HG03025 (cell line): ENCODE measurements around the gene CCIN.
"Not testable (repeated sequence)": the region's sequence is repeated elsewhere in the genome, so short reads cannot be mapped to it uniquely, and the experiment has no call there.

Experiments used
- ATAC-seq: cut with Tn5 transposase; IDR thresholded peaks from one replicate; pipeline ENCODE4 v1.9.1; 2021; ENCODE audit warnings: mild to moderate bottlenecking, moderate library complexity; ENCODE audit not compliant: unreplicated experiment, low FRiP score

CCIN gene

DNA sequence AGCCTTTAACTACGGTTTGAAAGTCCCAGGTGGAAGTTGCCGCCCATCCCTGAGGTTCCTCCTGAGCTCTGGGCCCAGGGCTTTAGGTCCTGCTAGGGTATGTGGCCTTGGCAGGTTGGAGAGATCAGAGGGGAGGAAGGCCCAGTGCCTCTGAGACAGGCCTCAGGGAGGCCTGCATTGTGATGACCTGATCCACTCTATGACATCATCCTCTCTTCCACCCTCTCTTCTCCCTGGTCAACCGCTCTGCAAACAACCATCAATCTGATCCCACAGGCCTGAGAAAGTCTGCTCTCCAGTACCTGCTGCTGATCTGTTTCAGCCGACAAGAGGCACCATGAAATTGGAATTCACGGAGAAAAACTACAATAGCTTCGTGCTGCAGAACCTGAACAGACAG lies at the start of gene CCIN:
Gene CCIN (plus strand): TSS at position 223 of the 400 bp plus-strand sequence. CDS start 115 bp downstream, at position 338.
- no peak for ATAC-seq

- no peak for ATAC-seq
Measured at GRCh38 chr9:36119476-36119875, 49.7 kb upstream of the CCIN start.

DNA sequence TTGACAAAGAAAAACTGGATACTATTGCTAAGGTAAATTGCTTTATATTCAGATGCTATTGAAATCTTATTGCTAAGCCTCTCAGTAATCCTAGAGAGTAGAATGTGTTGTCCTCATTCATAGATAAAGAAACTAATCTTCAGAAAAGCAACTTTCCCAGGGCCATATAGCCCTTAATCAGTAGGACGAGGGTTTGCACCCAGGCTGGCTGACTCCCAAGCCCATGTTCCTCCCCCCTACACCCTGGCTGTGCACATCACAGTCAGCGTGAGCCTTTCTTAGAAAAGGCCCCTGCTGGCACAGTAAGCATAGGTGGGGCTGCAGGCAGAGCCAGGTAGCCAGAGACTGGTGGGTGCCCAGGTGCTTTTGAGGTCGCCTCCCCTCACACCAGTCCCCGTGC lies 48.5 kb upstream of the CCIN start:
- ATAC-seq, result no peak

DNA sequence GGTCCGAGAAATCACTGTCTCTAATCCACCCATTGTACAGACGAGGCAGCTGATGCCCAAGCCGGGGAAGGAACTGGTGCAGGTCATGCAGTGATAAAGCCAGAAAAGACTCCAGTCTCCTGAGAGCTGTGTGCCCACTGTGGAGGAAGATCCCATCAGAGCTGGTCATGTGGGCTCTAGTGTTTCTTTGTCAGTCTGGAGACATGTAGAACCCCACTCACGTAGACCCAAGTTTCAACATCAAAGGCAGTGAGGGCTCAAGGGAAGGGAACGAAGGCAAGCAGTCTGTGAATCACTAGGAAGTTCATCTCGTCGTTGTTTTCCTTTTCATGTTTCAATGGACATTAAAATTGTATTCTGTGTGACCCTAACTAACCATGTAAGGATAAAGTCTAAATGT lies 47.2 kb upstream of the CCIN start:
- no peak for ATAC-seq

DNA sequence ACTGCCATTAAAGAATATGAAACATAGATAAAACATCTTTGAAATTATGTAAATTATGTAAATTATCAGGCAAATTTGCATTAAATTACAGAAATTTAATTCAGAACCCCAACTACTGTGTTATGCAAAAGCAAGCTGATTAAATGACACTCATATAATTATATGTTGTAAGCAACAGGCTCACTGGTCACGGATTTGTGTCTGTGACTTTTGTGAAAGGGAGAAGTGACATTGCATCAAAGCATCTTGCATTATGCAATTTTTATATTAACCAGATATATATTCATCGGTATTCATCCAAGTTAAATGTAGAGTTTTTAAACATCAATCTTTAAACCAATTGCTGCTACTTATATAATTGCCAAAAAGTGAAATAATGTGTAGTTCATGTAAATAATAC lies 45.7 kb upstream of the CCIN start:
- ATAC-seq, result no peak

GRCh38 chr9:36125062-36125855 lies 43.9 kb upstream of the CCIN start:
- no peak for ATAC-seq

- ATAC-seq, result no peak
Measured at GRCh38 chr9:36126016-36126730, 43.0 kb upstream of the CCIN start.

- ATAC-seq, result no peak
Measured at GRCh38 chr9:36127652-36128244, 41.4 kb upstream of the CCIN start.

DNA sequence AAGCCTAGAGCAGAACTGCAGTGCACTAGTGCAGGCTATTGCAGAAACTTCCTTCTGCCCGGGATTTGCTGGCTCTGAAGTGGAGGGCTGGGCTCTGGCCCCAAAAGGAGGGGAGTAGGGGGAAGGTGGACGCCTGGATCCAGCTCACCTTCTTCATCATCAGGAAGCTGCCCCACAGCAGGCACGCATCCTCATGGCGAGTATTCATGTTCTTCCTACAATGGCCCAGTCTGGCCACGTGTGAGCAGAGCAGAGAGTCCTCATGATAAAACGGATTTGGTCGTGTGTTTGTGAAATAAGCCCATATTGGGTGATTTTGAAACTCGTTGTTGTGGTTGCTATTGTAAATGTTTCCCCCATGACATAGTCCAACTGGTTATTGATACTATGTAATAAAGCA lies 40.8 kb upstream of the CCIN start:
- ATAC-seq, result no peak

DNA sequence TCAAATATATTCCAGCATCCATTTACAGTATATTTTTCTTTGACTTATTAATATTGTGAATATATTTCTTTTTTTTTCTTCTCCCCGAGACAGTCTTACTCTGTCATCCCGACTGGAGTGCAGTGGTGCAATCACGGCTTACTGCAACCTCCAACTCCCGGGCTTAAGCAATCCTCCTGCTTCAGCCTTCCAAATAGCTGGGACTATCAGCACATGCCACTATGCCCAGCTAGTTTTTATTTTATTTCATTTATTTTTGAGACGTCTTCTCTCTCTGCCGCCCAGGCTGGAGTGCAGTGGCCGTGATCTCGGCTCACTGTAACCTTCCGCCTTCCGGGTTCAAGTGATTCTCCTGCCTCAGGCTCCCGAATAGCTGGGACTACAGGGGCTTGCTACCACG lies 40.0 kb upstream of the CCIN start:
- no peak for ATAC-seq

GRCh38 chr9:36131666-36132065 lies 37.5 kb upstream of the CCIN start:
- ATAC-seq, result not testable (repeated sequence)

DNA sequence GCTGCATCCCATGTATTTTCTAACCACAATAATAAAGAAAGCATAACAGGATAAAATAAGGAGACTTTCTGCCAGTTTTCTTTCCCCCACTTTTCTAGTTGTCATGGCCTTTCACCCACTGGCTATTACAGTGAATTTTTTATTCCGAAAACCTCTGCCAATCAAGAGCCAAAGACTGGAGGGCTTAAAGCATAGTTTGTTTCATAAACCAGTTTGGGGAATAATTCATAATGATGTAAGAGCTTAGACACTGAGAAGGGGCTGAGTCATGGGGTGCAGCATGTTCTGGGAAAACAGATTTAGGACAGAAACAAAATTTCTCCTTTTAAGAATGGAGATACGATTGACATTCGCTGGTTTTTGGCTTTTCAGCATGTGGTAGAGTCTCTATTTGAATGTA lies 37.1 kb upstream of the CCIN start:
- ATAC-seq, result no peak

- ATAC-seq, result no peak
Measured at GRCh38 chr9:36134761-36135505, 34.3 kb upstream of the CCIN start.

GRCh38 chr9:36135741-36136271 lies 33.4 kb upstream of the CCIN start:
- no peak for ATAC-seq

DNA sequence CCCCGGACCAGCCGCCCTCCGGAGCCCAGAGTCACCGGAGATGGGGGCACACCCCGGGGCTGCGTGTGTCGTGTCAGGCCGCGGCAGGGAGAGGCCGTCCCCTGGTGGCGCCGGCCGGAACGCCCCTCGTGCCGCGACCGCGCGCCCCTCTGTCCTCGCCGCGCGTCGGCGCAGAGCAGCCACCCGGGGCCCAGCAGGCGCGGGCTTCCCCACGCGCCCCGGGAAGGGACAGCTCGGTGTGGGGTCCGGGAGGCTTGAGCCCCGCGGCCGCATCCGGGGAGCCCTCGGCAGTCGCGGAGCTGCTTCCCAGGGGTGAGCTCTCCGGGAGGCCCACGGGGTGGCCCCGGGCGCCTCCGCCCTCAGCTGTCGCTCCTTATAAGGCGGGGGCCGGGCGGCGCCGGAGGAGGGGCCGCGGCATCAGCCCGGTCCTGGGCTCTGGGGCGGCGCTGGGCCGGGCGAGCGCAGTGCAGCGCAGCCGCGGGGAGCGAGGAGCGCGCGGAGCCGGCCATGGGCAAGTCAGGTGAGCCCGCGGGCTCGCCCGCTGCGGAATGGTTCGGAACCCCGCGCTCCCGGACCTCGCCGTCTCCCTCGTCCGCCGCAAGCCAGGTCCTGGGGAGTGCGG lies 32.8 kb upstream of the CCIN start, which contains the start of gene GLIPR2:
Gene GLIPR2 (plus strand): TSS at position 462 of the 622 bp plus-strand sequence. CDS start 46 bp downstream, at position 508.
- peak; percentile 90 for ATAC-seq

GRCh38 chr9:36136894-36137391 lies 32.2 kb upstream of the CCIN start:
- ATAC-seq, result peak; percentile 28

GRCh38 chr9:36137392-36138004 lies 31.7 kb upstream of the CCIN start:
- ATAC-seq, result no peak

- no peak for ATAC-seq
Measured at GRCh38 chr9:36138496-36138895, 30.7 kb upstream of the CCIN start.

- no peak for ATAC-seq
Measured at GRCh38 chr9:36138901-36139300, 30.3 kb upstream of the CCIN start.
